HG02678 (cell line): ENCODE data around the gene FBXO34.

ENCODE experiments used
- ATAC-seq: cut with Tn5 transposase; IDR thresholded peaks from one replicate; pipeline ENCODE4 v1.9.1; 2021; ENCODE audit warnings: mild to moderate bottlenecking, moderate library complexity; ENCODE audit not compliant: unreplicated experiment

Gene FBXO34, protein sequence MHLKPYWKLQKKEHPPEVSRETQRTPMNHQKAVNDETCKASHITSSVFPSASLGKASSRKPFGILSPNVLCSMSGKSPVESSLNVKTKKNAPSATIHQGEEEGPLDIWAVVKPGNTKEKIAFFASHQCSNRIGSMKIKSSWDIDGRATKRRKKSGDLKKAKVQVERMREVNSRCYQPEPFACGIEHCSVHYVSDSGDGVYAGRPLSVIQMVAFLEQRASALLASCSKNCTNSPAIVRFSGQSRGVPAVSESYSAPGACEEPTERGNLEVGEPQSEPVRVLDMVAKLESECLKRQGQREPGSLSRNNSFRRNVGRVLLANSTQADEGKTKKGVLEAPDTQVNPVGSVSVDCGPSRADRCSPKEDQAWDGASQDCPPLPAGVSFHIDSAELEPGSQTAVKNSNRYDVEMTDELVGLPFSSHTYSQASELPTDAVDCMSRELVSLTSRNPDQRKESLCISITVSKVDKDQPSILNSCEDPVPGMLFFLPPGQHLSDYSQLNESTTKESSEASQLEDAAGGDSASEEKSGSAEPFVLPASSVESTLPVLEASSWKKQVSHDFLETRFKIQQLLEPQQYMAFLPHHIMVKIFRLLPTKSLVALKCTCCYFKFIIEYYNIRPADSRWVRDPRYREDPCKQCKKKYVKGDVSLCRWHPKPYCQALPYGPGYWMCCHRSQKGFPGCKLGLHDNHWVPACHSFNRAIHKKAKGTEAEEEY

DNA sequence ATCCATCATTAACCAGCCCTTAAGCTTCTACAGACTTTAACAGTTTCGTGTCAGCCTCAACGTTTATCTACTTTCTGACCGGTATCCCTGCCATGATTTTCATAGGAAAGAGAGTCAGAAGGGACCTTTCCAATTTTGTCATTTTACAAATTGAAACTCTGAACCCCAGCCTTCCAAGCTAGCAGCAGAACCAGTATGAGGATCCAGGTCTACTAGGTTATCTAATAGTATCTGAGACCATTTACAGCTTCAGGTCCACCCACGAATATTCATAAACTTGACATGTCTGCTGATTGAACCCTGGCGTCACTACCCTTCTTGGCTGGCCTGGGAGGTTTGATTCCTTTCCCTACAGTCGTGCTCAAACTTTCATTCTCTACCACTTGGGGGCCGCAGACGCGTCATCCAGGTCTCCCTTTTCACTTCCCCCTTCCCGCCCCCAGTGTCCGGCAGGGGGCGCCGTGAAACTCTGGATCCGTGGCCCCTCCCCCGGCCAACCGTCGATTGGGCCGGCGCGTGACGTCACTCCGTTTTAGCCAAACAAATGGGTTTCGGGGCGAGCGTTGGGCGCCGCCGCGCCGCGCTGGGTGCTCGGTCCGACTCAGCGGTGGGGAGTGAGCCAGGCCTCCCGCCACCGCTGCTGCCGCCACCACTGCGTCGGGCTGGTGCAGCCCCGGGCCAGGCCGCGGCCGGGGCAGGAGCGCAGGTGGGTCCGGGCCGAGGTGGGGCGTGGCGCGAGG, at the start of gene FBXO34:
Gene FBXO34, plus strand, starts transcription at position 590 of the 740 bp plus-strand sequence. CDS start 78,970 bp downstream, outside the sequence.
- peak; percentile 88 for ATAC-seq

DNA sequence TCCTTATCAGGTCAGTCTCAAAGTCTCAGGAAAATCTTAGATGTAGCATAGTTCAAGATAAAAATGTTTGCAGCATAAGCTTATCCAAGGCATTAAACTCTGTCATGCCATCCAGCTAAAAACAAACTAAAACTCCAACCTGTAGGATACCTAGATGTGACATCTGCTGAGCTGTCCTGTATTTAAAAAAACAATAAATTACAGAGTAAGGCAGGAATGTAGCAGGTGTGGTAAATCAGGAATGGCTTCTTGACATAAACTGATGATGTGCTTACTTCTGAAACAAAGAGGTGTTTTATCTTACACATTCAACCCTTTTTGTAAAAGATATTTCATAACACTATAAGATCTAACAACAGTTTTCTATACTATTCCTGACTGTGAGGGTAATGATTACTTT, 49.3 kb upstream of the FBXO34 start:
- ATAC-seq: no peak

DNA sequence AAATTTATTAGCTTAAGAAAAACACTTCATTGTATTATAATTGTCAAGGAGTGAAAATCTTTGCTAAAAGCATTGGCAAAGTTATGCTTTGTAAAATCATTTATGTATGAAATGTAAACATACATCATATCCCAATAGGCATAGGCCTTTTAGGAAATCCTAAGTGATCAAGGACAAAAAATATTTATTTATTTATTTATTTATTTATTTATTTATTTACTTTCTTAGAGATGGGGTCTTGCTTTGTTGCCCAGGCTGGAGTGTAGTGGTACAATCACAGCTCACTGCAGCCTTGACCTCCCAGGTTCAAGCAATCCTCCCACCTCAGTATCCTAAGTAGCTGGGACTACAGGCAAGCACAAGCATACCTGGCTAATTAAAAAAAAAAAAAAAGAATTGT, 47.9 kb upstream of the FBXO34 start:
- ATAC-seq: no peak

DNA sequence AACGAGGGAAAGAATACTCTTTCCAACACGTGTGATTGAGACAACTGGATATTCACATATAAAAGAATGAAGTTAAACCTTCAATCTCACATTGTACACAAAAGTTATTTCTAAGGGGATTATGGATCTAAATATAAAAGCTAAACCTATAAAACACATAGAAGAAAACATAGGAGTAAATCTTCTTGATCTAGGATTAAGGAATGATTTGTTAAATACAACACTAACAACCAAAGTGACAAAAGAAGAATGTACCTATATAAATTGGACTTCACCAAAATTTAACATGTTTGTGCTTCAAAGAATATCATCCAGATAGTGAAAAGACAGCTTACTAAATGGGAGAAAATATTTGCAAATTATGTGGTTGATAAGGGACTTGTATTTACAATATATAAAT, 43.0 kb upstream of the FBXO34 start:
- ATAC-seq: no peak

DNA sequence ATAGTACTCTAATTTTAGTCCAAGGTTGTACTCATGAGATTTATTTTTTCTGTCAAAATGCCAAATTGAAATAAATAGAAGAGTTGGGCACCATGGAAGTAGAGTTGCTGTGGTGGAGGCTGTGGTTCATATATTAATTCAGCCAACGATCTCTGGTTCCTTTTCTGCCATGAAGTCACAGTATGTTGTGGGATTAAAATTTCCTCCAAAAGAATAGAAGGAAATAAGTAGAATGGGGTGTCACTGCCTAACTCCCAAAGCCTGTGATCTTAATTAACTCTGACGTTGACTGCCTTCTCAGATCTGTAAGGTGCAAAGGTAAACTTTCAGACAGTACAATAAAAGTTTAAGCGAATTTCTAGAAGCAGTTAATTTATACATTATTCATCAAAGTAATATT, 37.6 kb upstream of the FBXO34 start:
- no peak for ATAC-seq

DNA sequence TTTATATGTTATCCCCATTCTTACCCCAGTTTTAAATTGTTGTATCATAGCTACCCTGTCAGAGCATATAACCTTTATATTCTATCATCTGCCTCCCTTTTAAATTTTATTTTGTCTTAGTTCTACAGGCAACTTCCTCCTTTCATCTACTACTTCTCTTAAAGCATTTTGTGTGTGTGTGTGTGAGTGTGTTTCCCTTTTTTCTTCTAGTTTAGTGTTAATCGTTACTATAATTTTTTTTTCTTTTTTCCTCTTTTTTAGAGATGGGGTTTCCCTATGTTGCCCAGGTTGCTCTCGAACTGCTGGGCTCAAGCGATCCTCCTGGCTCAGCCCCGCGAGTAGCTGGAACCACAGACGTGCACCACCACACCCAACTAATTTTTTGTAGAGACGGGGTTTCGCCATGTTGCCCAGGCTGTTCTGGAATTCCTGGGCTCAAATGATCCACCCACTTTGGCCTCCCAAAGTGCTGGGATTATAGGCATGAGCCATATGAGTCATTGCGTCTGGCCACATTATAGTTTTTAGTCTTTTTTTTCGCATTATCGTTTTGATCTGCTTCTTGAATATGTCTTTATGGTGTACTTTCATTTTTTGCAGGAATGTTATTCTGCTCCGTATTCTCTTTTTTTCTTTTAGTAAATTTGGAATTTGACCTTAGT, 33.1 kb upstream of the FBXO34 start:
- ATAC-seq: no peak

DNA sequence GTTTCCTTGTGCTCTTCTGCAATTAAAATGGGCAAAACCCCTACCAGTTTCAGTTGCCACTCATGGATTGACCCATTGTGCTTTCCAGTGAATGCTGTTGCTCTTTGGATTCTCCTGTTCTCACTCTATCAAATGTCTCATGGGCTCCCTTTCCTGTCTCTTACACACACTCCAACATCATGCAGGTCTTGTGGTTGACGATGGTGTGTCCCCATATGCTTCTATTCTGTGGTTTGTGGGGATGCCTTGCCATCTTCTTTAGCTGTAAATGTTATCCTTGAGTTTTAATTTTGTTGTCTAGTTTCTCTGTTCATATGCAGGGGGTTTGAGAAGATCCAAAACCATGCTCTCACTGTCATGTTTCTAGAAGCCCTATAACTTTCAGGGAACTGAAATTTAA, 31.9 kb upstream of the FBXO34 start:
- no peak for ATAC-seq

DNA sequence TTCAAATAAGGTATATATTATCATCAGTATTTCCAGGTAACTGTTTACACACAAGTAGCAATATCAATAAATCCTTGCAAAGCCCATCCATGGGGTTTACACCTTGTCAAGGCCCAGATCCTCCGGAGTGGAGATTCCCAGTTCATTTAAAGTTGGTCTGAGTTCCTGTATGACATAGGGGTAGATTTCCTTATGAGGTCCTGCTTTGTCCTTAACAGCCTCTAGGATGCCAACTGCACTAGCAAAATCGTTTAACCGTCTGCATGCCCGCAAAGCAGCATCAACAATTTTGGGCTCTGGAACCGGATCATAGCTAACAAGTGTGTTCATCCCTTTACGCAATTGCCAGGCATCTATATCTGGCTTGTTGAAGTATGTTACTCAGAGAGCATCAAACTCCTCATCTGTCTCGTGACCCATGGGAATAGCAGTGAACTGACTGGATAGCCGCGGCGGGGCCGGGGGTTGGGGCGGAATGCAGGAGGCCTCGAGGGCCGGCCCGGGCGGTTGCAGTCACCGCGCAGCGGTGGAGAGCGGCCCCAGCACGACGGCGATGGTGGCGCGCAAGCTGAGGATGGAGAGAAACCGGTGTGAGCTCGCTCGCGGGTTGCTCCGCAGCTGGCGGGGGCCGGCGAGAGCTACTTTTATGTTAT, 30.6 kb upstream of the FBXO34 start:
- no peak for ATAC-seq

DNA sequence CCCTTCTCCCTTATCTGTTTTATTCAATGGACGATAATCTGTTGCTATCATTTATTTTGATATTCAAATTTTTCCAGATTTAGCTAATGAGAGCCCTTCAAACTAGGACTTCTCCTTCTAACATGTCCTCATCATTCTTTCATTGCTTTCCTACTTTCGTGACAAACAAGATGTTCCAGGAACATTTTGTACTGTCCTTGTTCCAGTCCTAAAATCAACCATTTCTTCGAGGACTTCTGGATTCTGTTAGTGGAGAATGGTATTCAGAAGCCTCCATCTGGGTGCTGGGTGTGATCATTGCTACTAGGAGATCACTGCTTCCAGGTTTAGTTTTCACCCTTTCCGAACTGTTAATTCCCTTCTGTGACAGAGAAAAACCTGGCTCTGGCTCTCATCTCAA, 29.5 kb upstream of the FBXO34 start:
- ATAC-seq: no peak

DNA sequence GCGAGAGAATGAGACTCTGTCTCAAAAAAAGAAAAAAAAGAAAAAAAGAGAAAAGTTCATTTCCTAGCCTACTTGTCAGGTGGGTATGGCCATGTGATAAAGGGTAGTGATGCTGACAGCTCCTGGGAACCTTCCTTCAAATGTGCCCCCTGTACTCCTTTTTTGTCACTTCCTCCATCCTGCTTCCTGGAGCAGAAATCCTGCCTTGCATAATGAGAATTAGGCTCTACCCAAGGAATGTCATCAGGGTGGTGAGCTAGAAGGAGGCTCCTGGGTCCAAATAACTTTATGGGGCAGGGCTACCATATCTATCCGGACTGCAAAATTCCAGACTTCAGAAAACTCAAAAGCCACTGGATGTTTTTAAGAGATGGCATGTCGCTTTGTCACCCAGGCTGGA, 27.8 kb upstream of the FBXO34 start:
- no peak for ATAC-seq

DNA sequence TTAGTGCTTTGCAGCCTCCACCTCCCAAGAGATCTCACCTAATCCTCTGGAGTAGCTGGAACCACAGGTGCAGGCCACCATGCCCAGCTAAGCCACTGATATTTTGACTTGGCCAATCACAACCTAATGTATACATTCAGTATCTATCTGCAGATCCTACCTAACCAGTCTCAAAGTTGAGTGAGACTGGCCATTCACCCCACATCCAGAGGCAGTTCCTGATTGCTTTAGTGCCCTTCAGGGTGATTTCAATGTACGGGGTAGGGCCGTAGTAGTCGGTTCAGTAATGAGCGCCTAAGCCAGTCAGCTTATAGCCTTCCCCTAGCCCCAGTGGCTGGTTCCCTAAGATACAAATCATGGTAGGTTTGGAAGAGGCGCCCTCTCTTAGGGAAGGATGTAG, 27.4 kb upstream of the FBXO34 start:
- no peak for ATAC-seq

DNA sequence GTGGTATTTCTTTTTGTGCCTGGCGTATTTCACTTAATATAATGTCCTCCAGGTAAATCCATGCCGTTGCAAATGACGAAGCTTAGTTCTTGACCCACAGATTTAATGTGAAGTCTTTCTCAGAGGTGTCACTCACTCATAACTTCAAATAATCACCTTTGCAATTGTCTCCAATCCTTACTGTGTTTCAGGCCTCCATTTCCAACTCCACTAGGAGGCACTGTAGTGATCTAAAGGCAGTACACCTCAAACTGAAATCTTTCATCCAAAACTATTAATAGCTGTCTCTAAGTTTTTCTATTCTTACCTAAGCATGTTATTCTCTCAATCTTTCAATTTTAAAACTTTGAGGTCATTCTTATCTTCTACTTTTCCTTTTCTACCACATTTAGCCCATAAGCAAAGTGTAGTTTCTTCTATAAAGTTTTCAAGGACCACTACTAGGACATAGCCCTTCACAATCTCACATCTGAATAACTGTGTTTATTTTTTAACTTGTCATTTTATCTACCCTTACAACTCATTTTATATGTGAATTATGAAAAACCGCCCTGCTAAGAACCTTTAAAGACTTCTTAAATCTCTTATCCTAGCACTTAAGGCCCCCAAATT, 25.5 kb upstream of the FBXO34 start:
- no peak for ATAC-seq

DNA sequence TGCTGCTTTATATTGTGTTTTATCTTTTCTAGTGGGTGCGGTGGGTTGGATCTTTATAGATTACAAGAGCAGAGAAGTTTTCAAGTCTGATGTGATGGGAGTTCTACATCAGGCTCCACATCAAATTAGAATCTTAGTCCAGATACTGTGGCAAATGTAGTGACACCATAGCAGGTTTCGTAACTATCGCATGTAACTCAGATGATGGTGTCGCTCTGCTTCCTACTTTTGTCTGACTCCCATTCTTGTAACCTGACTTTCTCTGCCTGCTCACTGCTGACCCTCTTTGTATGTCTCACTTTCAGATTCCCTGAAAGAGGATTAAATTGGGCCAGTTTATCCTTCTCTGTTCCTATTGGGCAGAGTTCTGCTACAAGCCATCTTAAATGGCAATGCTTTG, 22.8 kb upstream of the FBXO34 start:
- ATAC-seq: no peak

DNA sequence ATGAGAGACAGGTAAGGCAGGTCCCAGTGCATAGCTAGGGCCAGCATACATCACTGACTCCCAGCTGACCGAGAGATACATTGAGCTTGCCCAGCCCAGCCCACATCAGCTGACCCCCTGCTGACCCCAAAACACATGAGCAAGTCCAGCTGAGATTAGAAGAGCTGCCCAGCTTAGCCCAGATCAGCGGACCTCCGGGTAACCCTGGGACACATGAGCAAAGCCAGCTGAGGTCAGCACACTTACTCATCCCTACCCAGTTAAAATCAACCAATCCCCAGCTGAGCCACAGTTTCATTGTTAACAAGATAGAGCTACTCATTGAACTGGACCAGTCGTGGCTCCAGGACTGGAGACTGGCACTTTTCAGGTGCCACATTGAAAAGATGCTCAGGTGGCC, 21.8 kb upstream of the FBXO34 start:
- no peak for ATAC-seq

DNA sequence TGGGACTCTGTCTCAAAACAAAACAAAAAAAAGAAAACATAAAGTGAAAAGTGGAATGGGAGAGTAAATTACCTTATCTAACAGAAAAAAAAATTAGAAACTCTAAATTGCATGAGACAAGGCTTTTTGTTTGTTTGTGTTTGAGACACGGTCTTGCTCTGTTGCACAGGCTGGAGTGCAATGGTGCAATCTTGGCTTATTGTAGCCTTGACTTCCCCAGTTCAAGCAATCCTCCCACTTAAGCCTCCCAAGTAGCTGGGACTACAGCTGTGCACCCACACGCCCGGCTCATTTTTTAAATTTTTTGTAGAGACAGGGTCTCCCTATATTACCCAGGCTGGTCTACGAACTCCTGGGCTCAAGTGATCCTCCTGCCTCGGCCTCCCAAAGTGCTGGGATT, 17.9 kb upstream of the FBXO34 start:
- ATAC-seq: no peak

DNA sequence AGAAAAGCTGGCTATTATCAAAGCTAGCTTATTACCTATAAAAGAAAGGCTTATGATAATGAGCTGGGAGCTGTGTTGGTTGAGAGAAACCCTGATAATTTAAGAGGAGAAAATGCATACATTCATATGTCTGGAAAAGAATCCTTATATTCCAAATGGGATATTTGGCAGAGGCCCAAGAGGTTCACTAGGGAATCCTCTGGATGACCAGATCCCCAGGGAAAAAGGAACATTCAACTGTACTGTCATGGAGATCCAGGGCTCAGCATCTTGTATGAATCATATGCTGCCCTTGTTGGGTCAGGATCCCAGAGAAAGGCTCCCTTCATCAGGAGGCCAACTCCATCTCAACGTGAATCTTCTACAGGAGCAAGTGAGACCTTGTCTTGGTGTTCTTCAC, 16.6 kb upstream of the FBXO34 start:
- ATAC-seq: no peak

DNA sequence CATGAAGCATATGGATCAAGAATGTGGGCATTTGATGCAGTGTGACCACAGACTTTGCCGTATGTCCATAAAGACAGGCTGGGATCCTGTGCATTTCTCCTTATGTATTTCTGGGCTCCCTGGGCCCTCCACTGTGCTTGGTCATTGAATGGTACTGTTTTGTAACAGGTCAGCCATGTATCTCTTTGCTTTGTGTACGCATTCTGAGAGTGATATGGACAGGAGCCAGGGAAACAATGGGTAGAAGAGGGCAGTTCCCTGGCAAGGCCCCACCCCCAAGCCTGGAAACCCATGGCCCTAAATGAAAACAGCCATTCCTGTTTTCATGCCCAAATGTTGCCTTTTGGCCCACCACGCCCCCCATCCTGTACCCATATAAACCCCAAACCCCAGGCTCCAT, 15.2 kb upstream of the FBXO34 start:
- no peak for ATAC-seq

DNA sequence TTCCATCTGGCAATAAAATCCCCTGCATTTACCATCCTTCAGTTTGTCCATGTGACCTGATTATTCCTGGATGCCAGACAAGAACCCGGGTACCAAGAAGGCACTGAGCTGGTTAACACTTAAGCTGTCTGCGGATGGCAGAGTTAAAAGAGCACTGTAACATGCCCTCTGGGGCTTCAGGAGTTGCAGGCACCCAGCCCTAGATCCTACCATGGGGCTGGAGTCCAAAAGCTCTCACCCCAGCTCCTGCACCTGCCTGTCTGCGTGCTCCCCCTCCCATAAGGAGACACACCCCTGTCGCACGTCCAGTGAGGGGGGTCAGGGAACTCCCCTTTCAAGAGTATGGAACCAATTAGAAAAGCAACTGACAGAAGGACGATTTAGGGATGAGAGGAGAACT, 14.6 kb upstream of the FBXO34 start:
- ATAC-seq: no peak

DNA sequence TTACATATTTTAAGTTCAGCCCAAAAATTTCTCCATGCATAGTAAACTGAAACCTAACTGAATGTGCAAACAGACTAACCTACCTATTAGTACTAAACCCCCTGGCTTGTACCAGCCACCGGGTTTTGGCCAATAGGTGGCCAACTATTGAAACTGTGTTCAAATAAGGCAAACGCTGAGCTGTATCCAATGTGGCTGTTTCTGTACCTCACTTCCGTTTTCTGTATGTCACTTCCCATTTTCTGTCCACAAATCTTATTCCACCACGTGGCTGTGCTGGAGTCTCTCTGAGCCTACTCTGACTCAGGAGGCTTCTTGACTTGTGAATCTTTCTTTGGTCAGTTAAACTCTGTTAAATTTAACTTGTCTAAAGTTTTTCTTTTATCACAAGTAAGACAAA, 6.0 kb upstream of the FBXO34 start:
- ATAC-seq: no peak

DNA sequence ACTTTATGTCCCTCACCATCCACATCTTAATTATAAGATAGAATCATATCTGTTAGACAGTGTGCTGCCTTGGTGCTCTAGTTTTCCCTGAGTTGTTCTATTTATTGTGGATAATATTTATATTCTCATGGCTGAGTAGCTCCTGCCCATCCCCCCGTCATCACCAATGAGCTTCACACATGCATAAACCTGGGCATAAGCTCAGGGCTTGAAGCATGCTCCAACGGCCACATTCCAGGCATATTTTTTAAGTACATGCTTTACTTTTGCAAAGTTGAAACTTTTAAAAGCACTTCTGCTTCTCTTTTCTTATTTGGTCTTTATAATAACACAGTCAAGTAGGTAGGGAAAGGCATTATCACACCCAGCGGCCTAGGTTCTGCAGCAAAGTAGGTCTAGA, 3.4 kb upstream of the FBXO34 start:
- ATAC-seq: no peak
